ENCODE results near the gene FAM193A. TPM values are rescaled to one million over a fixed set of nuclear protein-coding genes. Genes with fewer than 3 reads are reported as not detected.

Gene FAM193A
- total RNA-seq, 6 experiments from 2014 or later, result 8.5 to 12.3 (median 9.7) TPM

GRCh38 chr4:2698951-2699505, 162.6 kb downstream of the FAM193A start:
- Histone ChIP-seq H3K27me3 (no peaks in the 10 kb centered on the region), H3K4me1 (peaks cover 0 to 19% (median 9%) of the 10 kb centered on the region in 4 donors), H3K27ac (peak overlapping the region in 2 of 3 donors; percentile 38 to 52), H3K36me3 (peaks cover 0 to 79% (median 26%) of the 10 kb centered on the region in 4 donors), H3K4me3 (no peak overlapping the region), H3K9me3 (no peaks in the 10 kb centered on the region)
- no peak for TF ChIP-seq POLR2A (IDR thresholded peaks at IDR 0.05)
- WGBS (ENCODE audit: insufficient coverage, low coverage, low lambda C conversion rate, missing lambda C conversion rate), result 71% methylated on average over 12 of the region's 12 CpGs
- DNase-seq (peak; percentile 59 to 89 (median 80)), ATAC-seq (peak; percentile 77 to 86 (median 82))
- intact Hi-C loops (cut with DNase I), result no loop called here

- 87% methylated on average over 3 of the region's 7 CpGs for WGBS (ENCODE audit: insufficient coverage, low coverage, low lambda C conversion rate, missing lambda C conversion rate)
- Histone ChIP-seq H3K36me3 (peaks cover 0 to 74% (median 26%) of the 10 kb centered on the region in 4 donors), H3K4me3 (no peak overlapping the region), H3K9me3 (no peaks in the 10 kb centered on the region), H3K27ac (no peak overlapping the region), H3K27me3 (no peaks in the 10 kb centered on the region), H3K4me1 (peaks cover 0 to 19% (median 9%) of the 10 kb centered on the region in 4 donors)
- no peak for TF ChIP-seq POLR2A (IDR thresholded peaks at IDR 0.05)
- TF ChIP-seq, protein P1, sequence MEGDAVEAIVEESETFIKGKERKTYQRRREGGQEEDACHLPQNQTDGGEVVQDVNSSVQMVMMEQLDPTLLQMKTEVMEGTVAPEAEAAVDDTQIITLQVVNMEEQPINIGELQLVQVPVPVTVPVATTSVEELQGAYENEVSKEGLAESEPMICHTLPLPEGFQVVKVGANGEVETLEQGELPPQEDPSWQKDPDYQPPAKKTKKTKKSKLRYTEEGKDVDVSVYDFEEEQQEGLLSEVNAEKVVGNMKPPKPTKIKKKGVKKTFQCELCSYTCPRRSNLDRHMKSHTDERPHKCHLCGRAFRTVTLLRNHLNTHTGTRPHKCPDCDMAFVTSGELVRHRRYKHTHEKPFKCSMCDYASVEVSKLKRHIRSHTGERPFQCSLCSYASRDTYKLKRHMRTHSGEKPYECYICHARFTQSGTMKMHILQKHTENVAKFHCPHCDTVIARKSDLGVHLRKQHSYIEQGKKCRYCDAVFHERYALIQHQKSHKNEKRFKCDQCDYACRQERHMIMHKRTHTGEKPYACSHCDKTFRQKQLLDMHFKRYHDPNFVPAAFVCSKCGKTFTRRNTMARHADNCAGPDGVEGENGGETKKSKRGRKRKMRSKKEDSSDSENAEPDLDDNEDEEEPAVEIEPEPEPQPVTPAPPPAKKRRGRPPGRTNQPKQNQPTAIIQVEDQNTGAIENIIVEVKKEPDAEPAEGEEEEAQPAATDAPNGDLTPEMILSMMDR (IDR thresholded peaks at IDR 0.05), result no peak
- intact Hi-C loops (cut with DNase I), result no loop called here
- DNase-seq (no peak), ATAC-seq (no peak)
Observed at GRCh38 chr4:2699534-2699933, 163.1 kb downstream of the FAM193A start.

- H3K9me3 ChIP-seq, result no peaks in the 10 kb centered on the region
- intact Hi-C loops (cut with DNase I), result no loop called here
- ATAC-seq (no peak), DNase-seq (no peak)
- no peak overlapping the region for H3K4me3 ChIP-seq
- WGBS (ENCODE audit: insufficient coverage, low coverage, low lambda C conversion rate, missing lambda C conversion rate), result 88% methylated on average over 4 of the region's 8 CpGs
- H3K27ac ChIP-seq, result no peak overlapping the region
- TF ChIP-seq, protein P1 (IDR thresholded peaks at IDR 0.05), result no peak
- no peak for TF ChIP-seq POLR2A (IDR thresholded peaks at IDR 0.05)
- peaks cover 0 to 70% (median 25%) of the 10 kb centered on the region in 4 donors for H3K36me3 ChIP-seq
- H3K4me1 ChIP-seq, result peaks cover 0 to 19% (median 9%) of the 10 kb centered on the region in 4 donors
- H3K27me3 ChIP-seq, result no peaks in the 10 kb centered on the region
Observed at GRCh38 chr4:2700031-2700430, 163.6 kb downstream of the FAM193A start.

GRCh38 chr4:2702361-2702760, 165.9 kb downstream of the FAM193A start:
- no peak for DNase-seq
- no peak for ATAC-seq
- Histone ChIP-seq H3K9me3 (no peaks in the 10 kb centered on the region), H3K27me3 (no peaks in the 10 kb centered on the region), H3K36me3 (peaks cover 0 to 52% (median 22%) of the 10 kb centered on the region in 4 donors), H3K27ac (no peak overlapping the region), H3K4me1 (peaks cover 0 to 19% (median 8%) of the 10 kb centered on the region in 4 donors), H3K4me3 (no peak overlapping the region)
- intact Hi-C loops (cut with DNase I), result no loop called here
- no peak for TF ChIP-seq POLR2A (IDR thresholded peaks at IDR 0.05)
- TF ChIP-seq, protein P1 (IDR thresholded peaks at IDR 0.05), result no peak
- WGBS (ENCODE audit: insufficient coverage, low coverage, low lambda C conversion rate, missing lambda C conversion rate), result 97% methylated on average over 6 of the region's 8 CpGs

GRCh38 chr4:2702770-2703169, 166.3 kb downstream of the FAM193A start:
- H3K27me3 ChIP-seq, result no peaks in the 10 kb centered on the region
- no peak for DNase-seq
- peaks cover 0 to 16% (median 6%) of the 10 kb centered on the region in 4 donors for H3K4me1 ChIP-seq
- TF ChIP-seq, protein P1 (IDR thresholded peaks at IDR 0.05), result no peak
- TF ChIP-seq POLR2A (IDR thresholded peaks at IDR 0.05), result no peak
- H3K36me3 ChIP-seq, result peaks cover 0 to 50% (median 22%) of the 10 kb centered on the region in 4 donors
- no peaks in the 10 kb centered on the region for H3K9me3 ChIP-seq
- no peak overlapping the region for H3K27ac ChIP-seq
- no peak overlapping the region for H3K4me3 ChIP-seq
- intact Hi-C loops (cut with DNase I), result no loop called here
- ATAC-seq, result no peak
- 84% methylated on average over 7 of the region's 7 CpGs for WGBS (ENCODE audit: insufficient coverage, low coverage, low lambda C conversion rate, missing lambda C conversion rate)

All from right lobe of liver (tissue), 6 donors.